ENCODE measurements around the gene FBXO41.

GRCh38 chr2:73217160-73217559 is 67.1 kb downstream of the FBXO41 start:
- TF ChIP-seq BACH2 (CRISPR knock-in tag; IDR thresholded peaks at IDR 0.05; ENCODE audit: borderline replicate concordance) = no peak
- no peak for TF ChIP-seq POU6F1 (CRISPR knock-in tag; IDR thresholded peaks at IDR 0.05; ENCODE audit: borderline replicate concordance, low read depth)
- TF ChIP-seq ZNF70 (CRISPR knock-in tag; IDR thresholded peaks at IDR 0.05) = no peak
- no peak for TF ChIP-seq ZFP3 (CRISPR knock-in tag; IDR thresholded peaks at IDR 0.05)
